HG03280 (cell line): ENCODE results near the gene PEX3.

Experiments used
- ATAC-seq: cut with Tn5 transposase; IDR thresholded peaks from one replicate; pipeline ENCODE4 v1.9.1; 2021; ENCODE audit warnings: mild to moderate bottlenecking, moderate library complexity; ENCODE audit not compliant: unreplicated experiment

Gene PEX3

GRCh38 chr6:143536866-143537691, 86.5 kb downstream of the PEX3 start:
- peak; percentile 46 for ATAC-seq

- ATAC-seq: no peak
Measured at GRCh38 chr6:143538374-143538773, 87.8 kb downstream of the PEX3 start.

GRCh38 chr6:143539106-143539505, 88.5 kb downstream of the PEX3 start:
- ATAC-seq: no peak

- ATAC-seq: no peak
Measured at GRCh38 chr6:143539734-143540133, 89.1 kb downstream of the PEX3 start.

- no peak for ATAC-seq
Measured at GRCh38 chr6:143540192-143540591, 89.6 kb downstream of the PEX3 start.
